Smooth muscle cell (in vitro differentiated cells): ENCODE data around the gene NPR2. TPM values are rescaled to one million over a fixed set of nuclear protein-coding genes. Genes with fewer than 3 reads are reported as not detected.

ENCODE experiments used
- DNase-seq: peaks from one replicate; lab custom pipeline; 2025; ENCODE audit not compliant: unreplicated experiment; lab: John Stamatoyannopoulos, UW
- H2AFZ ChIP-seq: fragments of 200-600 bp; sonication (generic); 2 replicates; pipeline ENCODE4 v1.6.0; 2016; ENCODE audit warnings: antibody characterized with exemption, low read depth, mild to moderate bottlenecking
- H3F3A ChIP-seq: fragments of 200-600 bp; sonication (generic); 2 replicates; pipeline ENCODE4 v1.6.0; 2017; ENCODE audit warnings: antibody characterized with exemption, low read depth
- H3K27ac ChIP-seq: fragments of 200-600 bp; sonication (generic); 2 replicates; pipeline ENCODE4 v1.5.1; 2016; ENCODE audit warnings: low read depth, mild to moderate bottlenecking
- H3K27me3 ChIP-seq: fragments of 200-600 bp; sonication (generic); 2 replicates; pipeline ENCODE4 v1.6.1; 2016; ENCODE audit warnings: low read depth, mild to moderate bottlenecking
- H3K36me3 ChIP-seq: fragments of 200-600 bp; sonication (generic); 2 replicates; pipeline ENCODE4 v1.5.1; 2016; ENCODE audit warnings: low read depth
- H3K4me1 ChIP-seq: fragments of 200-600 bp; sonication (generic); 2 replicates; pipeline ENCODE4 v1.5.1; 2016; ENCODE audit warnings: low read depth
- H3K4me2 ChIP-seq: fragments of 200-600 bp; sonication (generic); 2 replicates; pipeline ENCODE4 v1.6.0; 2016; ENCODE audit warnings: mild to moderate bottlenecking
- H3K4me3 ChIP-seq: fragments of 200-600 bp; sonication (generic); 2 replicates; pipeline ENCODE4 v1.5.1; 2016; ENCODE audit warnings: mild to moderate bottlenecking
- H3K79me2 ChIP-seq: fragments of 200-600 bp; sonication (generic); 2 replicates; pipeline ENCODE4 v1.6.0; 2016; ENCODE audit warnings: low read depth, mild to moderate bottlenecking
- H3K9ac ChIP-seq: fragments of 200-600 bp; sonication (generic); 2 replicates; pipeline ENCODE4 v1.6.0; 2016; ENCODE audit warnings: low read depth
- H3K9me3 ChIP-seq: fragments of 200-600 bp; sonication (generic); replicated peaks from 2 replicates; pipeline ENCODE4 v1.5.1; 2016; ENCODE audit warnings: low read depth
- H4K20me1 ChIP-seq: fragments of 200-600 bp; sonication (generic); 2 replicates; pipeline ENCODE4 v1.6.0; 2016; ENCODE audit warnings: low read depth
- CTCF ChIP-seq: fragments of 200-600 bp; sonication (generic); IDR thresholded peaks from 2 replicates; pipeline ENCODE4 v1.5.1; 2017; ENCODE audit warnings: borderline replicate concordance, mild to moderate bottlenecking, antibody characterized with exemption; ENCODE audit not compliant: insufficient read depth, poor library complexity, severe bottlenecking
- WGBS: methylation state at CpG from one replicate; pipeline ENCODE4 v1.1.7; 2016; ENCODE audit warnings: low lambda C conversion rate; 5-methylcytosine and 5-hydroxymethylcytosine counted together
- polyA plus RNA-seq: library from polyadenylated mRNA; unstranded; fragments of >200 nt; fragmentation: Nextera tagmentation; extraction: Ambion mirVana; gene quantifications from 2 replicates; pipeline ENCODE4 v1.2.1, GENCODE V29; 2016
- total RNA-seq: library from RNA; depleted of rRNA; stranded (reverse); fragments of >200 nt; gene quantifications from 2 replicates; pipeline ENCODE4 v1.2.3, GENCODE V29; 2014

NPR2 gene
- total and polyA plus RNA-seq, 2 experiments from 2014 or later, result 16.4 to 19.4 TPM

DNA sequence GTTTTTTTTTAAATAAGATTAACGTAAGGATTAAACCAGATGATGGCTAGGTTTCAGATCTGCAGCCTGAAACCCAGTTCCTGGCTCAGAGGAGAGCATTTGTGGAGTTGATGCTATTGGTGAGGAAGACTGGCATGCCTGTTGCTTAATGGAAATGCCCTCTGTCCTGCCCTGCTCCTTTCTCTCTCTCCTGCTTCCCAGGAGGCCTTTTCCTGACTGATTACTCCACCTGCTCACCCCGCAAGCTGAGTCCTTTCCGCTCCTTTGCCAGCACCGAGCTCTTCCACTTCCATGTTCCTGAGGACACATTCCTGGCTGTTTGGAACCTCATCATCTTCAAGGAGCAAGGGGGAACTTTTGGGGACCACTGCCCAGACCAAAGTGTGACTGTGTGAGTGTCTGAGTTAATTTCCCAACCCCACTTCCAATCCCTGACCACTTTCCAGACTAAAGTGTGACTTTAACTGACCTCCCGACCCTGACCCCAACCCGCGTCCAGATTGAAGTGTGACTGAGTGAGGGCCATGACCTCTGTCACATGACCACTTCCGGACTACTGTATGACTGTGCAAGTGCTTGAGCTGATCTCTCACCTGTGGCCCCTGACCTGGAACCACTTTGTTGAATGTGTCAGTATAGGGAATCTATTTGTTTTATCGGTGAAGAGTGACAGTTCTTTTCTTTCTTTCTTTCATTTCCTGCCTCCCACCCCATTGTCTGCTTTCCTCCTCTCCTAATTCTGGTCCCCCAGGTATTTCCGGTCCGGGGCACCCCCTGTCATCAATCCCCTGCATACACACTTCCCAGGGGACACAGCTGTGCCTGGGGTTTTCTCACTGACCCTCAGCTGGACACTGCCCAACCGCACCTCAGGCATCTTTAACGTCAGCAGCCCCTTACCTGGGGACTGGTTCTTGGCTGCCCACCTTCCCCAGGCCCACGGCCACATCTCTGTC, 43.1 kb downstream of the NPR2 start:
- no peak overlapping the region for H3K27ac ChIP-seq

GRCh38 chr9:35835216-35835632, 43.8 kb downstream of the NPR2 start:
- no peaks in the 10 kb centered on the region for H3F3A ChIP-seq
- WGBS, result 92% methylated on average over 3 of the region's 3 CpGs
- TF ChIP-seq CTCF, result no peak
- H3K36me3 ChIP-seq, result no peaks in the 10 kb centered on the region
- peaks cover 1% of the 10 kb centered on the region for H3K4me1 ChIP-seq
- H3K9me3 ChIP-seq, result no peaks in the 10 kb centered on the region
- no peaks in the 10 kb centered on the region for H4K20me1 ChIP-seq
- H3K79me2 ChIP-seq, result peaks cover 4% of the 10 kb centered on the region
- H3K27ac ChIP-seq, result no peak overlapping the region
- no peak overlapping the region for H3K9ac ChIP-seq
- DNase-seq, result no peak
- H3K4me3 ChIP-seq, result no peak overlapping the region
- H3K27me3 ChIP-seq, result no peaks in the 10 kb centered on the region
- no peak overlapping the region for H3K4me2 ChIP-seq
- no peak overlapping the region for H2AFZ ChIP-seq

More for the DNA sequence above, 43.1 kb downstream of the NPR2 start:
- 95% methylated on average over 14 of the region's 14 CpGs for WGBS
- Histone ChIP-seq H3K27me3 (no peaks in the 10 kb centered on the region), H3K36me3 (no peaks in the 10 kb centered on the region), H3F3A (no peaks in the 10 kb centered on the region), H3K4me3 (no peak overlapping the region), H3K79me2 (peaks cover 9% of the 10 kb centered on the region), H3K4me2 (no peak overlapping the region), H3K4me1 (peaks cover 8% of the 10 kb centered on the region), H3K9me3 (no peaks in the 10 kb centered on the region), H3K9ac (no peak overlapping the region), H4K20me1 (no peaks in the 10 kb centered on the region), H2AFZ (no peak overlapping the region)
- TF ChIP-seq CTCF, result no peak
- no peak for DNase-seq

- no peaks in the 10 kb centered on the region for H3K79me2 ChIP-seq
- H3K36me3 ChIP-seq, result no peaks in the 10 kb centered on the region
- 83% methylated on average over 2 of the region's 2 CpGs for whole genome bisulfite sequencing
- H3K27ac ChIP-seq, result no peak overlapping the region
- H3K4me2 ChIP-seq, result no peak overlapping the region
- no peak for DNase-seq
- H3K4me1 ChIP-seq, result no peaks in the 10 kb centered on the region
- TF ChIP-seq CTCF, result no peak
- no peak overlapping the region for H2AFZ ChIP-seq
- no peaks in the 10 kb centered on the region for H3K9me3 ChIP-seq
- no peaks in the 10 kb centered on the region for H3K27me3 ChIP-seq
- no peaks in the 10 kb centered on the region for H4K20me1 ChIP-seq
- no peak overlapping the region for H3K9ac ChIP-seq
- H3F3A ChIP-seq, result no peaks in the 10 kb centered on the region
- no peak overlapping the region for H3K4me3 ChIP-seq
Observed at GRCh38 chr9:35835766-35836165, 44.4 kb downstream of the NPR2 start.
